Lower leg skin (tissue), 3 donors: Measurements from ENCODE around the gene ROR1.

Source experiments
- POLR2A ChIP-seq, 2 donors: fragments of 450-650 bp; IDR thresholded peaks; one replicate each; pipeline ENCODE4 v1.6.1; 2016 to 2017; ENCODE audit warnings: antibody characterized with exemption in 2 of 2, mild to moderate bottlenecking in 1 of 2, moderate library complexity in 1 of 2
- TF ChIP-seq, protein P1 (sequence below), 3 donors: fragments of 450-650 bp; IDR thresholded peaks; one replicate each; pipeline ENCODE4 v1.5.1; 2016; ENCODE audit warnings: antibody characterized with exemption in 3 of 3, mild to moderate bottlenecking in 3 of 3, moderate library complexity in 2 of 3

DNA sequence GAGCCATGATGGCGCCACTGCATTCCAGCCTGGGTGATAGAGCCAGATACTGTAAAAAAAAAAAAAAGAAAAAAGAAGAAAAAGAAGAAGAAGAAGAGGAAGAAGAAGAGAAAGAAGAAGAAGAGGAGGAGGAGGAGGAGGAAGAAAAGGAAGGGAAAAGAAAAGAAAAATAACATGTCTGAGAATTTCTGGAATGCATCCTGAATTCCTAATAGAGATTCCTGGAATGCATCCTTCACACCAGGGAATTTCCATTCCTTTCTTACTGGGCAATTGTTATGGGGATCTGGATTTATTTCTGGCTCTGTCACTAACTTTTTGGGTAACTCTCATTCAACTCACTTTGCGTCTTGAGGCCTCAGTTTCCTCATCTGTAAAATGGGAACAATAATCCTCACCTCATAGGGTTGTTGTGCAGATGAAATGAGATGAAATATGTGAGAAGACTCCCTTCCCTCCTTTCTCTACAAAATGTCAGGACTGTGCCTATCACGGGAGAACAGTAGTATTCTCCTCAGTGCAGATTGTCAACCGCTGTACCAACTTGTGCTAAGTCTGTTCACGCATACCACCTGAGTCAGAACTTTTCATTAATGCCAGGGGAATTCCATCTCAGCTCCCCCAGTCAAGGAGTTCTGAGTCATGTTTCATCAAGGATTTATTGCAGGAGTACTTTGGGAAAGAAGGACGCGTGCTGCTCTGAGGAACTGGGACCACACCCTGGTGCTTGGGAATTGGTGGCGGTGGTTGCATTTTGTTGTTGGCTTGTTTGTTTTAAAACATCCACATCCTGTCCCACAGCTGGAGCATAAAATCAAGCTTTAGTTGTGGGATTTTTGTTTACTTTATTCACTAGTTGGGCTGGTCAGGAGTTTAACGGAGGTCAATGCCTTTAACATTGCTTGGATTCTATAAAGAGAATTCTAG lies 42.4 kb upstream of the ROR1 start:
- TF ChIP-seq POLR2A (IDR thresholded peaks at IDR 0.05) = no peak
- TF ChIP-seq, protein P1, sequence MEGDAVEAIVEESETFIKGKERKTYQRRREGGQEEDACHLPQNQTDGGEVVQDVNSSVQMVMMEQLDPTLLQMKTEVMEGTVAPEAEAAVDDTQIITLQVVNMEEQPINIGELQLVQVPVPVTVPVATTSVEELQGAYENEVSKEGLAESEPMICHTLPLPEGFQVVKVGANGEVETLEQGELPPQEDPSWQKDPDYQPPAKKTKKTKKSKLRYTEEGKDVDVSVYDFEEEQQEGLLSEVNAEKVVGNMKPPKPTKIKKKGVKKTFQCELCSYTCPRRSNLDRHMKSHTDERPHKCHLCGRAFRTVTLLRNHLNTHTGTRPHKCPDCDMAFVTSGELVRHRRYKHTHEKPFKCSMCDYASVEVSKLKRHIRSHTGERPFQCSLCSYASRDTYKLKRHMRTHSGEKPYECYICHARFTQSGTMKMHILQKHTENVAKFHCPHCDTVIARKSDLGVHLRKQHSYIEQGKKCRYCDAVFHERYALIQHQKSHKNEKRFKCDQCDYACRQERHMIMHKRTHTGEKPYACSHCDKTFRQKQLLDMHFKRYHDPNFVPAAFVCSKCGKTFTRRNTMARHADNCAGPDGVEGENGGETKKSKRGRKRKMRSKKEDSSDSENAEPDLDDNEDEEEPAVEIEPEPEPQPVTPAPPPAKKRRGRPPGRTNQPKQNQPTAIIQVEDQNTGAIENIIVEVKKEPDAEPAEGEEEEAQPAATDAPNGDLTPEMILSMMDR (IDR thresholded peaks at IDR 0.05) = no peak
